Thoracic aorta (tissue), 2 donors: ENCODE data around the gene DCST2. TPM values are rescaled to one million over a fixed set of nuclear protein-coding genes. Genes with fewer than 3 reads are reported as not detected.

Source experiments
- ATAC-seq: fragments of 150-250 bp; one replicate; pipeline ENCODE4 v1.8.0; 2017; ENCODE audit warnings: low read depth; ENCODE audit not compliant: insufficient number of reproducible peaks, low FRiP score
- DNase-seq: peaks from one replicate; pipeline ENCODE4 v3.0.0-alpha.2; 2020; ENCODE audit warnings: low spot score
- H3K27ac ChIP-seq, 2 donors: fragments of 200-600 bp; sonication (generic); 1 replicate in 1 of 2; 2 replicates in 1 of 2; pipeline ENCODE4 v1.5.1; 2016; ENCODE audit warnings: mild to moderate bottlenecking in 2 of 2, moderate library complexity in 2 of 2
- H3K27me3 ChIP-seq: fragments of 200-600 bp; sonication (generic); replicated peaks from 2 replicates; pipeline ENCODE4 v1.6.0; 2016; ENCODE audit warnings: mild to moderate bottlenecking; ENCODE audit not compliant: insufficient read depth
- H3K36me3 ChIP-seq: fragments of 200-600 bp; sonication (generic); one replicate; pipeline ENCODE4 v1.5.1; 2016
- H3K4me1 ChIP-seq, 2 donors: fragments of 200-600 bp; sonication (generic); 1 replicate in 1 of 2; 2 replicates in 1 of 2; pipeline versions ENCODE4 v1.5.1 to v1.6.0; 2016; ENCODE audit warnings: low read depth in 2 of 2, mild to moderate bottlenecking in 1 of 2; ENCODE audit not compliant: control insufficient read depth in 1 of 2
- H3K4me3 ChIP-seq: fragments of 200-600 bp; sonication (generic); 2 replicates; pipeline ENCODE4 v1.5.1; 2016; ENCODE audit warnings: mild to moderate bottlenecking
- H3K9me3 ChIP-seq: fragments of 200-600 bp; sonication (generic); 2 replicates; pipeline ENCODE4 v1.5.1; 2016
- CTCF ChIP-seq: fragments of 200-600 bp; sonication (generic); IDR thresholded peaks from one replicate; pipeline ENCODE4 v1.5.1; 2019; ENCODE audit warnings: antibody characterized with exemption
- total RNA-seq, 2 donors: library from RNA; depleted of rRNA; stranded (reverse); fragments of >200 nt; gene quantifications; one replicate each; pipeline versions ENCODE4 v1.1.0 to v1.2.3, GENCODE V29; 2016

Gene DCST2
- total RNA-seq, 2 donors from 2014 or later = 0.42 TPM; not detected in 1

GRCh38 chr1:155042789-155043188 is 9.2 kb upstream of the DCST2 start:
- Histone ChIP-seq H3K27me3 (no peaks in the 10 kb centered on the region), H3K4me3 (no peak overlapping the region), H3K9me3 (no peaks in the 10 kb centered on the region), H3K4me1 (peaks cover 0 to 4% of the 10 kb centered on the region in 2 donors), H3K27ac (no peak overlapping the region), H3K36me3 (no peaks in the 10 kb centered on the region)
- no peak for TF ChIP-seq CTCF
- ATAC-seq (no peak), DNase-seq (no peak)

DNA sequence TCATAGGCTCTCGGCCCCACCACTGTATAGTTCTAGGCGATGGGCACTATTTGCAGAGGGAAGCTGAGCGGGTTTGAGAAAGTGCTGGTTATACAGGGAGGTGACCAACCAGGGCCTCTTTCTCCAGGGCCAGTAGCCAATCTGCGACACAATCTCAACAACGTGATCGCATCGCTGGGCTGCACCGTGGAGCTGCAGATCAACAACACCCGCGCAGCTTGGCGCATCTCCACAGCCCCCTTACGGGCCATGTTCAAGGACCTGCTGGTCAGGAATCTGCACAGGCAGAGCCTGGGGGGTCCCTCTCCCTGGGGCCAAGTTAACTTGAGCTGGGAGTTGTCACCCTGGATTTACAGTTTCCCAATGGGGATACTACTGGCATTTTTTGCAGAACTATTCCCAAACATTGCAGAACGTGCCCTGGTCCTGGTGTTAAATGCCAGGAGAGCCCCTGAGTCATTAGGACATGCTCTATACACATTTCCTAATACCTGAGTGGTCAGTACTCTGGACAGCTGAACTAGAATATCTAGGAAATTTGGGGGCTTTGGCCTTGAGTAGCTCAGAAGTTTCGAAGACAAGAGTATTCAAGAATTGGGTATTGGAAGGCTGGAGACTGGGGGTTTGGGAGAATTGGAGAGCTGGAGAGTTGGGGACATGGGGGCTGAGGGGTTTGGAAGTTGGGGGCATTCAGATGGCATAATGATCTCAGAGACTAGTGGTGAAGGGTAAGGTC is 6.9 kb upstream of the DCST2 start:
- no peaks in the 10 kb centered on the region for H3K27me3 ChIP-seq
- H3K36me3 ChIP-seq = no peaks in the 10 kb centered on the region
- H3K4me1 ChIP-seq = peaks cover 0 to 4% of the 10 kb centered on the region in 2 donors
- H3K27ac ChIP-seq = no peak overlapping the region
- no peak for DNase-seq
- H3K4me3 ChIP-seq = no peak overlapping the region
- ATAC-seq = no peak
- TF ChIP-seq CTCF = no peak
- no peaks in the 10 kb centered on the region for H3K9me3 ChIP-seq

DNA sequence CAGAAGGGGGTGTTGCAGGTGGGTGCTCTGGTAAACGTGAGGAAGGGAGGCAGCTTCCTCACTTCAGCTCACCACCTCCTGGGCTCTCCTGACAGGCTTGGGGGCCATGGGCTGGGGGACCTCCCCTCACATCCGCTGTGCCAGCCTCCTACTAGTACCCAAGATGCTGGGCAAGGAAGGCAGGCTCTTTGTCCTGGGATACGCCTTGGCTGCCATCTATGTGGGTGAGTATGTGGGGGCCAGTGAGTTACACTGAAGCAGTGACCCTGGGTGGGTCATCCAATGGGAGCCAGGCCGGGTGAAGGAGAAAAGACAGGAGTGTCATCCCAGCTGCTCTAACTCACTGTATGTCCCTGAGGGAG is 5.7 kb upstream of the DCST2 start:
- Histone ChIP-seq H3K27me3 (no peaks in the 10 kb centered on the region), H3K27ac (no peak overlapping the region), H3K4me3 (no peak overlapping the region), H3K4me1 (no peaks in the 10 kb centered on the region), H3K36me3 (no peaks in the 10 kb centered on the region), H3K9me3 (no peaks in the 10 kb centered on the region)
- no peak for TF ChIP-seq CTCF
- ATAC-seq (no peak), DNase-seq (no peak)

GRCh38 chr1:155038602-155039307 is 5.2 kb upstream of the DCST2 start:
- Histone ChIP-seq H3K27ac (no peak overlapping the region), H3K36me3 (no peaks in the 10 kb centered on the region), H3K27me3 (no peaks in the 10 kb centered on the region), H3K9me3 (no peaks in the 10 kb centered on the region), H3K4me3 (no peak overlapping the region), H3K4me1 (no peaks in the 10 kb centered on the region)
- ATAC-seq (no peak), DNase-seq (no peak)
- TF ChIP-seq CTCF = no peak

DNA sequence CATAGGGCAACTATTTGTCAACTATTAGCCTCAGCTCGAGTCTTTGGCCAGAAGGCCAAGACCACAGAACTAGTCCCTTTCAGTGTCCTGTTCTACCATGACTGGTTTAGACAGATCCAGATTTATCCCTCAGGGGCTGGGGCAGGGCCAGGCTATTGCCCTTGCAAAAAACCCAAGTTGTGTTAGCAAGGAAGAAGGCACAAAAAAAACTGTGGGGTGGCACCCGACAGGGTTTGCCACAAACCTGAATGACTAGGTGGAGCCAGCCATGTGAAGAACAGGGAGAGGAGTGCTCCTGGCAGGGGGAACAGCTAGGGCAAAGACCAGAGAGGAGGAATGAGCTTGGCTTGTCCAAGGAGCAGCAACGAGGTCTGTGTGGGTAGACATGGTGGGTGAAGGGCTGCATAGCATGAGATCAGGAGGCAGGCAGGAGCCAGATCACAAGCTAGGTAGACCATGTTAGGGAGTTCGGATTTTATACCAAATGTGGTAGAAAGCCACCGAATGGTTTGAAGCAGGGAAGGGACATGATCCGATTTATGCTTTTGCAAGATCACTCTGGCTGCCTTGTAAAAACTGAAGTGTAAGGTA is 4.4 kb upstream of the DCST2 start:
- no peaks in the 10 kb centered on the region for H3K4me1 ChIP-seq
- ATAC-seq (no peak), DNase-seq (no peak)
- no peaks in the 10 kb centered on the region for H3K9me3 ChIP-seq
- H3K27me3 ChIP-seq = no peaks in the 10 kb centered on the region
- TF ChIP-seq CTCF = no peak
- H3K36me3 ChIP-seq = no peaks in the 10 kb centered on the region
- H3K27ac ChIP-seq = no peak overlapping the region
- no peak overlapping the region for H3K4me3 ChIP-seq
